Spleen (tissue), 7 donors: Measurements from ENCODE around the gene PARVB.

Source experiments
- CTCF ChIP-seq, 11 experiments: fragments of 200-600 bp in 7 of 11; fragments of 450-650 bp in 4 of 11; sonication (generic) in 4 of 11; IDR thresholded peaks in 8 of 11; conservative IDR thresholded peaks in 3 of 11; 1 replicate in 7 of 11; 2 replicates in 4 of 11; pipeline versions ENCODE4 v1.4.0 to v1.8.0; 2016 to 2021; ENCODE audit warnings: antibody characterized with exemption in 11 of 11, inconsistent platforms in 4 of 11, mild to moderate bottlenecking in 1 of 11
- POLR2A ChIP-seq, 3 donors: fragments of 450-650 bp; IDR thresholded peaks; one replicate each; pipeline ENCODE4 v1.5.1; 2017; ENCODE audit warnings: antibody characterized with exemption in 3 of 3, mild to moderate bottlenecking in 1 of 3
- donor health status: DM: no; HTN: no; CAD: no; lungs with moderate emphysema.
- donor health status: DM: no; HTN: no; CAD: no.
- donor health status: DM: no; HTN: no; CAD: no.

- no peak for TF ChIP-seq CTCF (IDR thresholded peaks at IDR 0.05 in 8 of 11, conservative IDR thresholded peaks at IDR 0.05 in 3 of 11)
- no peak for TF ChIP-seq POLR2A (IDR thresholded peaks at IDR 0.05)
These were observed 3.1 kb upstream of the PARVB start for GRCh38 chr22:44020981-44021380.
